NB4 (cell line): ENCODE results near the gene C9orf72.

Experiments
- CTCF ChIP-seq: IDR thresholded peaks from one replicate; pipeline ENCODE4 v1.5.1; 2012; ENCODE audit warnings: low read depth, low read length
- POLR2A ChIP-seq: IDR thresholded peaks from 2 replicates; pipeline ENCODE4 v1.6.1; 2011; ENCODE audit warnings: mild to moderate bottlenecking; ENCODE audit not compliant: insufficient read length; ENCODE audit errors: extremely low read depth

- TF ChIP-seq CTCF (peak; percentile 41), POLR2A (no peak)
These were observed 25.1 kb downstream of the C9orf72 start for GRCh38 chr9:27548055-27548741.
